GF-D8 (cell line): ENCODE results near the gene SH3BP4.

Experiments
- DNase-seq: peaks from one replicate; lab custom pipeline; 2025; lab: John Stamatoyannopoulos, UW

The SH3BP4 gene

GRCh38 chr2:234983011-234983726, 31.4 kb downstream of the SH3BP4 start:
- DNase-seq: no peak

- DNase-seq: no peak
These were observed 33.9 kb downstream of the SH3BP4 start for GRCh38 chr2:234985608-234986245.

- no peak for DNase-seq
These were observed 34.6 kb downstream of the SH3BP4 start for GRCh38 chr2:234986390-234986789.

- DNase-seq: no peak
These were observed 35.3 kb downstream of the SH3BP4 start for GRCh38 chr2:234986876-234987720.

- DNase-seq: no peak
These were observed 35.9 kb downstream of the SH3BP4 start for GRCh38 chr2:234987754-234988153.

- no peak for DNase-seq
These were observed 36.7 kb downstream of the SH3BP4 start for GRCh38 chr2:234988491-234988890.

GRCh38 chr2:234989183-234989701, 37.4 kb downstream of the SH3BP4 start:
- no peak for DNase-seq

- no peak for DNase-seq
These were observed 38.5 kb downstream of the SH3BP4 start for GRCh38 chr2:234990300-234990699.

- DNase-seq: no peak
These were observed 39.5 kb downstream of the SH3BP4 start for GRCh38 chr2:234991290-234991689.

GRCh38 chr2:234991793-234992192, 40.0 kb downstream of the SH3BP4 start:
- no peak for DNase-seq

- no peak for DNase-seq
These were observed 40.4 kb downstream of the SH3BP4 start for GRCh38 chr2:234992196-234992595.

GRCh38 chr2:234992624-234993349, 41.0 kb downstream of the SH3BP4 start:
- DNase-seq: no peak

GRCh38 chr2:234993541-234993981, 41.7 kb downstream of the SH3BP4 start:
- DNase-seq: no peak

GRCh38 chr2:234994438-234995321, 42.9 kb downstream of the SH3BP4 start:
- no peak for DNase-seq

- DNase-seq: no peak
These were observed 43.7 kb downstream of the SH3BP4 start for GRCh38 chr2:234995332-234996068.

- DNase-seq: no peak
These were observed 44.5 kb downstream of the SH3BP4 start for GRCh38 chr2:234996069-234996940.

- no peak for DNase-seq
These were observed 45.1 kb downstream of the SH3BP4 start for GRCh38 chr2:234996941-234997270.

- no peak for DNase-seq
These were observed 45.6 kb downstream of the SH3BP4 start for GRCh38 chr2:234997389-234997788.
